GM12878 (cell line): ENCODE data around the gene DOCK2. TPM values are rescaled to one million over a fixed set of nuclear protein-coding genes. Genes with fewer than 3 reads are reported as not detected.

Experiments
- ASH2L ChIP-seq: fragments of 300-600, 200-600 bp; sonication (generic); IDR thresholded peaks from 2 replicates; pipeline ENCODE4 v1.6.1; 2017; ENCODE audit warnings: low read depth, mild to moderate bottlenecking, borderline replicate concordance
- BCL11A ChIP-seq: IDR thresholded peaks from 2 replicates; pipeline ENCODE4 v1.6.1; 2011; ENCODE audit warnings: low read depth, low read length
- CBFB ChIP-seq: IDR thresholded peaks from 2 replicates; pipeline ENCODE4 v1.6.1; 2016; ENCODE audit warnings: antibody characterized with exemption, low read depth
- CBX3 ChIP-seq: fragments of 200-600 bp; sonication (generic); IDR thresholded peaks from 2 replicates; pipeline ENCODE4 v1.6.1; 2016; ENCODE audit warnings: low read depth, borderline replicate concordance
- EED ChIP-seq: sonication (generic); IDR thresholded peaks from 2 replicates; pipeline ENCODE4 v1.6.1; 2016; ENCODE audit warnings: antibody characterized with exemption, low read depth
- EGR1 ChIP-seq, 2 experiments: IDR thresholded peaks; 1 replicate in 1 of 2; 2 replicates in 1 of 2; pipeline ENCODE4 v1.6.1; 2011 to 2012; ENCODE audit warnings: low read depth in 2 of 2, low read length in 2 of 2, borderline replicate concordance in 1 of 2, mild to moderate bottlenecking in 1 of 2, moderate library complexity in 1 of 2
- FOS ChIP-seq: IDR thresholded peaks from 3 replicates; pipeline ENCODE4 v1.6.1; 2011; ENCODE audit warnings: borderline replicate concordance; ENCODE audit not compliant: insufficient read length; ENCODE audit errors: extremely low read depth
- IRF4 ChIP-seq: IDR thresholded peaks from 2 replicates; pipeline ENCODE4 v1.6.1; 2011; ENCODE audit warnings: low read depth, low read length
- JUND ChIP-seq: IDR thresholded peaks from 2 replicates; pipeline ENCODE4 v1.6.1; 2012; ENCODE audit warnings: low read depth, mild to moderate bottlenecking, low read length, improper control_type of control experiment, moderate library complexity
- KAT2A ChIP-seq: conservative IDR thresholded peaks from 2 replicates; pipeline ENCODE4 v1.6.1; 2011; ENCODE audit warnings: low read depth, low read length; ENCODE audit not compliant: control insufficient read depth
- KDM1A ChIP-seq: fragments of 200-600 bp; sonication (generic); IDR thresholded peaks from 2 replicates; pipeline ENCODE4 v1.6.1; 2016; ENCODE audit warnings: borderline replicate concordance
- NFIC ChIP-seq: IDR thresholded peaks from 2 replicates; pipeline ENCODE4 v1.6.1; 2012; ENCODE audit warnings: low read depth, mild to moderate bottlenecking, inconsistent platforms, low read length, moderate library complexity
- NFYA ChIP-seq: IDR thresholded peaks from 2 replicates; pipeline ENCODE4 v1.6.1; 2011; ENCODE audit warnings: low read depth, mild to moderate bottlenecking, low read length, improper control_type of control experiment, borderline replicate concordance
- PML ChIP-seq: IDR thresholded peaks from 2 replicates; pipeline ENCODE4 v1.6.1; 2012; ENCODE audit warnings: low read length, inconsistent platforms
- POLR2AphosphoS2 ChIP-seq: IDR thresholded peaks from 2 replicates; pipeline ENCODE4 v1.6.1; 2011; ENCODE audit warnings: low read depth, mild to moderate bottlenecking, low read length, improper control_type of control experiment, moderate library complexity
- SIN3A ChIP-seq: IDR thresholded peaks from 2 replicates; pipeline ENCODE4 v1.6.1; 2012; ENCODE audit warnings: low read depth, low read length, improper control_type of control experiment
- SREBF1 ChIP-seq: IDR thresholded peaks from 2 replicates; pipeline ENCODE4 v1.6.1; 2012; ENCODE audit warnings: mild to moderate bottlenecking, low read length
- SRF ChIP-seq, 2 experiments: IDR thresholded peaks; 2 replicates each; pipeline ENCODE4 v1.6.1; 2011; ENCODE audit warnings: low read depth in 2 of 2, low read length in 2 of 2, mild to moderate bottlenecking in 1 of 2, moderate library complexity in 1 of 2
- TCF12 ChIP-seq: IDR thresholded peaks from 2 replicates; pipeline ENCODE4 v1.6.1; 2011; ENCODE audit warnings: low read depth, mild to moderate bottlenecking, low read length
- ZNF687 ChIP-seq: fragments of 450-650 bp; IDR thresholded peaks from 2 replicates; pipeline ENCODE4 v1.6.1; 2017; ENCODE audit warnings: mild to moderate bottlenecking, moderate library complexity
- ZSCAN29 ChIP-seq: fragments of 450-650 bp; IDR thresholded peaks from 2 replicates; pipeline ENCODE4 v1.6.1; 2017; ENCODE audit warnings: mild to moderate bottlenecking, moderate library complexity
- polyA plus RNA-seq, 11 experiments: library from polyadenylated mRNA; depleted of rRNA in 4 of 11; unstranded in 6 of 11; stranded (reverse) in 5 of 11; fragments of >200 nt; fragmentation: Nextera tagmentation in 4 of 11; fragmentation: Illumina TruSeq in 1 of 11; extraction: Ambion mirVana in 4 of 11; extraction: Trizol in 1 of 11; gene quantifications; 1 replicate in 1 of 11; 2 replicates in 10 of 11; pipeline versions ENCODE4 v1.2.1 to v1.2.3, GENCODE V29; 2011 to 2016; ENCODE audit warnings: inconsistent platforms in 2 of 11, missing spikeins in 2 of 11, low read depth in 1 of 11
- total RNA-seq, 4 experiments: library from RNA; depleted of rRNA in 3 of 4; stranded (reverse); fragments of >200 nt in 3 of 4; fragmentation: Illumina TruSeq in 1 of 4; extraction: Trizol in 1 of 4; gene quantifications; 2 replicates each; pipeline versions ENCODE4 v1.2.1 to v1.2.3, GENCODE V29; 2013 to 2021
- TF ChIP-seq, protein P1 (sequence below): IDR thresholded peaks from 2 replicates; pipeline ENCODE4 v1.6.1; 2011; ENCODE audit warnings: low read depth, low read length, improper control_type of control experiment, borderline replicate concordance
- TF ChIP-seq, protein P2 (sequence below): IDR thresholded peaks from 2 replicates; pipeline ENCODE4 v1.6.1; 2012; ENCODE audit warnings: low read depth, low read length, improper control_type of control experiment
- TF ChIP-seq, protein P3 (sequence below): fragments of 450-650 bp; IDR thresholded peaks from 2 replicates; pipeline ENCODE4 v1.6.1; 2017; ENCODE audit warnings: borderline replicate concordance

DOCK2 gene
- total and polyA plus RNA-seq, 10 of the 15 experiments (the other 5 are each of a cell fraction or from before 2014, with no cell fraction given): 34.2 to 192 (median 118) TPM

GRCh38 chr5:169656125-169656901 is 19.2 kb downstream of the DOCK2 start (continued):
- no peak for TF ChIP-seq CBX3
- TF ChIP-seq NFIC: peak; percentile 93
- TF ChIP-seq, protein P1, sequence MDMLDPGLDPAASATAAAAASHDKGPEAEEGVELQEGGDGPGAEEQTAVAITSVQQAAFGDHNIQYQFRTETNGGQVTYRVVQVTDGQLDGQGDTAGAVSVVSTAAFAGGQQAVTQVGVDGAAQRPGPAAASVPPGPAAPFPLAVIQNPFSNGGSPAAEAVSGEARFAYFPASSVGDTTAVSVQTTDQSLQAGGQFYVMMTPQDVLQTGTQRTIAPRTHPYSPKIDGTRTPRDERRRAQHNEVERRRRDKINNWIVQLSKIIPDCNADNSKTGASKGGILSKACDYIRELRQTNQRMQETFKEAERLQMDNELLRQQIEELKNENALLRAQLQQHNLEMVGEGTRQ: no peak
- peak; percentile 76; the same call in 1 of the 2 replicates for TF ChIP-seq JUND
- 0 out of 2 replicates have a peak, but pooled peaks have one; percentile 49 for TF ChIP-seq CBFB
- peak; percentile 97 for TF ChIP-seq IRF4
- TF ChIP-seq POLR2AphosphoS2: no peak
- TF ChIP-seq BCL11A: peak; percentile 92
- peak; percentile 60; the same call in 1 of the 2 replicates for TF ChIP-seq TCF12
- no peak for TF ChIP-seq KAT2A
- TF ChIP-seq ASH2L: no peak
- no peak for TF ChIP-seq SREBF1
- 0 out of 4 replicates have a peak, but pooled peaks of 1 of the 2 experiments have one; percentile 49 for TF ChIP-seq SRF (IDR thresholded peaks at IDR 0.05; ENCODE audit: low read depth in 2 of 2, low read length in 2 of 2)
- TF ChIP-seq, protein P2, sequence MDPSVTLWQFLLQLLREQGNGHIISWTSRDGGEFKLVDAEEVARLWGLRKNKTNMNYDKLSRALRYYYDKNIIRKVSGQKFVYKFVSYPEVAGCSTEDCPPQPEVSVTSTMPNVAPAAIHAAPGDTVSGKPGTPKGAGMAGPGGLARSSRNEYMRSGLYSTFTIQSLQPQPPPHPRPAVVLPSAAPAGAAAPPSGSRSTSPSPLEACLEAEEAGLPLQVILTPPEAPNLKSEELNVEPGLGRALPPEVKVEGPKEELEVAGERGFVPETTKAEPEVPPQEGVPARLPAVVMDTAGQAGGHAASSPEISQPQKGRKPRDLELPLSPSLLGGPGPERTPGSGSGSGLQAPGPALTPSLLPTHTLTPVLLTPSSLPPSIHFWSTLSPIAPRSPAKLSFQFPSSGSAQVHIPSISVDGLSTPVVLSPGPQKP: no peak
- TF ChIP-seq ZNF687: no peak
- TF ChIP-seq PML: peak; percentile 84
- TF ChIP-seq EED: peak; percentile 97
- TF ChIP-seq, protein P3, sequence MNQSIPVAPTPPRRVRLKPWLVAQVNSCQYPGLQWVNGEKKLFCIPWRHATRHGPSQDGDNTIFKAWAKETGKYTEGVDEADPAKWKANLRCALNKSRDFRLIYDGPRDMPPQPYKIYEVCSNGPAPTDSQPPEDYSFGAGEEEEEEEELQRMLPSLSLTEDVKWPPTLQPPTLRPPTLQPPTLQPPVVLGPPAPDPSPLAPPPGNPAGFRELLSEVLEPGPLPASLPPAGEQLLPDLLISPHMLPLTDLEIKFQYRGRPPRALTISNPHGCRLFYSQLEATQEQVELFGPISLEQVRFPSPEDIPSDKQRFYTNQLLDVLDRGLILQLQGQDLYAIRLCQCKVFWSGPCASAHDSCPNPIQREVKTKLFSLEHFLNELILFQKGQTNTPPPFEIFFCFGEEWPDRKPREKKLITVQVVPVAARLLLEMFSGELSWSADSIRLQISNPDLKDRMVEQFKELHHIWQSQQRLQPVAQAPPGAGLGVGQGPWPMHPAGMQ: no peak
- TF ChIP-seq EGR1 (IDR thresholded peaks at IDR 0.05; ENCODE audit: borderline replicate concordance in 1 of 2, low read depth in 2 of 2, low read length in 2 of 2): no peak
- no peak for TF ChIP-seq KDM1A
- TF ChIP-seq FOS: no peak
- no peak for TF ChIP-seq SIN3A
- TF ChIP-seq ZSCAN29: no peak
- TF ChIP-seq NFYA: no peak
